T-cell (primary cell): ENCODE measurements around the gene BSCL2. TPM values are rescaled to one million over a fixed set of nuclear protein-coding genes. Genes with fewer than 3 reads are reported as not detected.

ENCODE experiments used
- ATAC-seq, 4 experiments: fragments of 200-7000 bp in 3 of 4; fragments of 150-1000 bp in 1 of 4; cut with Tn5 transposase; replicated peaks in 1 of 4; 1 replicate in 3 of 4; 2 replicates in 1 of 4; pipeline ENCODE4 v1.10.0; 2021; ENCODE audit warnings: moderate library complexity in 3 of 4, mild to moderate bottlenecking in 2 of 4, moderate number of reproducible peaks in 1 of 4
- CTCF ChIA-PET, 2 donors: fragments of 300-600 bp; sonication (Branson Sonifier 250); formaldehyde crosslinking; loops; one replicate each; lab custom pipeline; 2022; ENCODE audit warnings: antibody characterized with exemption in 2 of 2; lab: Charles Lee
- POLR2A ChIA-PET, 2 donors: fragments of 300-600 bp; sonication (Branson Sonifier 250); formaldehyde crosslinking; loops; one replicate each; lab custom pipeline; 2022; ENCODE audit warnings: antibody characterized with exemption in 2 of 2; lab: Charles Lee
- DNase-seq, 35 experiments: peaks; one replicate each; pipeline versions ENCODE4 v3.0.0 to v3.0.0-alpha.2; 2013 to 2023
- H3K27ac ChIP-seq: one replicate; pipeline ENCODE4 v1.5.1; 2013; ENCODE audit warnings: low read length
- H3K27me3 ChIP-seq, 2 experiments: replicated peaks in 1 of 2; 1 replicate in 1 of 2; 2 replicates in 1 of 2; pipeline versions ENCODE4 v1.6.1 to v1.7.0; 2013; ENCODE audit warnings: low read length in 1 of 2, mixed read lengths in 1 of 2; ENCODE audit not compliant: control insufficient read depth in 2 of 2, insufficient read depth in 2 of 2; ENCODE audit errors: extremely low read depth in 1 of 2
- H3K36me3 ChIP-seq, 2 donors: 1 replicate in 1 of 2; 2 replicates in 1 of 2; pipeline versions ENCODE4 v1.6.1 to v1.7.0; 2013; ENCODE audit warnings: low read length in 1 of 2; ENCODE audit not compliant: control insufficient read depth in 2 of 2, insufficient read depth in 1 of 2; ENCODE audit errors: extremely low read depth in 1 of 2
- H3K4me1 ChIP-seq, 2 experiments: 1 replicate in 1 of 2; 2 replicates in 1 of 2; pipeline versions ENCODE4 v1.6.1 to v1.7.0; 2013; ENCODE audit warnings: low read length in 2 of 2, mixed read lengths in 1 of 2; ENCODE audit not compliant: insufficient read depth in 2 of 2, control insufficient read depth in 1 of 2; ENCODE audit errors: extremely low read depth in 1 of 2
- H3K4me3 ChIP-seq, 2 donors: 1 replicate in 1 of 2; 2 replicates in 1 of 2; pipeline versions ENCODE4 v1.5.1 to v1.7.0; 2013; ENCODE audit warnings: mild to moderate bottlenecking in 2 of 2, low read length in 1 of 2, moderate library complexity in 1 of 2; ENCODE audit not compliant: control insufficient read depth in 1 of 2; ENCODE audit errors: extremely low read depth in 1 of 2
- H3K9me3 ChIP-seq: 2 replicates; pipeline ENCODE4 v1.7.0; 2013
- H3K27ac Mint-ChIP-seq, 2 donors: one replicate each; pipeline ENCODE4 v1.8.0; 2020 to 2021; ENCODE audit warnings: mild to moderate bottlenecking in 2 of 2, mixed read lengths in 2 of 2
- H3K27me3 Mint-ChIP-seq, 2 donors: one replicate each; pipeline ENCODE4 v1.8.0; 2021 to 2022; ENCODE audit warnings: mixed read lengths in 2 of 2
- H3K36me3 Mint-ChIP-seq: one replicate; pipeline ENCODE4 v1.8.0; 2021; ENCODE audit warnings: mixed read lengths
- H3K4me1 Mint-ChIP-seq, 3 donors: one replicate each; pipeline ENCODE4 v1.8.0; 2020 to 2022; ENCODE audit warnings: mixed read lengths in 3 of 3, mild to moderate bottlenecking in 1 of 3
- H3K4me3 Mint-ChIP-seq, 3 donors: one replicate each; pipeline ENCODE4 v1.8.0; 2020 to 2022; ENCODE audit warnings: mild to moderate bottlenecking in 3 of 3, mixed read lengths in 3 of 3, moderate library complexity in 3 of 3
- H3K9me3 Mint-ChIP-seq, 3 donors: one replicate each; pipeline ENCODE4 v1.8.0; 2020 to 2022; ENCODE audit warnings: mixed read lengths in 3 of 3
- WGBS: methylation state at CpG from one replicate; pipeline ENCODE4 v1.1.5; 2013; ENCODE audit warnings: missing lambda C conversion rate; ENCODE audit not compliant: insufficient coverage; 5-methylcytosine and 5-hydroxymethylcytosine counted together
- total RNA-seq, 35 experiments: library from RNA in 6 of 35; stranded (reverse) in 6 of 35; fragments of 120-200 nt in 1 of 35; gene quantifications; one replicate each; pipeline versions ENCODE4 v1.2.1 to v1.2.4 and lab custom pipeline; 2013 to 2026

The BSCL2 gene
- total RNA-seq, 5 donors from 2014 or later (not counting 1 experiment from before 2014, with no cell fraction given), result 21.9 to 43.7 (median 37.3) TPM

DNA sequence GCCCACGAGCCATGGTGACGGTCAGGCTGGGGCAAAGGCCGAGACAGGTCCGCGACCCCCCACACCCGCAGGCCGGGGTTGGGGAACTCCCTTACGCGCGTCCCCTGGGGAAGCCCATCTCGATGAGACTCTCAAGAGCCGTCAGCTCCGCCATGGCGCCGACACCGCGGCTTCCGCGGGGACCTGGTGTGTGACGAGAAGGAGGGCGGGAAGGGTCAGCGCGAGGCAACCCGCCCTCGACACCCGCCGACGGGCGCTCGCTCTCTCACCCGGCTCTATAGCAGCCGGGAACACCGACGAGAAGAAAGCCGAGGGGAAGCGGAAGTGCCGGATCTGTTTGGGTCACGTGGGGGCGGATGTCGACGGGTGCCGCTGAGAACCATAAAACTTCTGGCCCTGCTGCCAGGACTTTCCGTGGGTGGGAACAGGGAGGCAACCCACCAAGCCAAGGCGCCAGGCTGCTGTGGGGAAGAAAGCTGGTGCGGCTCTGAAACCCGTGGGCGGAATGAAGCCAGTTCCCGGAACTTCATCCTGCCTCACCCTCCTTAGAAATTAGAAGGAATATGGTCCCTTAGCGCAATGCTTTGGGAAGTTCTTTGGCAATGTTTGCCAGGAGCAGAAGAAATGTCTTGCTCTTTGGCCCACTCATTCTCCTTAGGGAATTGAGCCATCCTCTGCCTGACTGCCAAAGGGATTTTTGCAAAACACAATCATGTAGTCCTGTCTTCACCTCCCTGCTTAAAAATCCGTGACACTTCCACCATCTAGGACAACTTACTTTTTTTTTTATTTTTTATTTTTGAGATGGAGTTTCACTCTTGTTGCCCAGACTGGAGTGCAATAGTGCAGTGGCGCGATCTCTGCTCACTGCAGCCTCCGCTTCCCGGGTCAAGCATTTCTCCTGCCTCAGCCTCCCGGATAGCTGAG, 28.2 kb downstream of the BSCL2 start, which contains the start of gene UBXN1:
Gene UBXN1, minus strand, starts transcription at position 304 of the 927 bp plus-strand sequence. Its CDS starts 150 bp downstream, at position 154.
- Mint-ChIP-seq H3K4me3 (peak within 1 kb of the TSS; percentile 86 to 89 (median 87)), H3K4me1 (peaks cover 40 to 42% (median 41%) of the 10 kb centered on the region in 3 donors), H3K27ac (peak within 1 kb of the TSS; percentile 95), H3K27me3 (no peaks in the 10 kb centered on the region), H3K36me3 (peaks cover 23% of the 10 kb centered on the region), H3K9me3 (no peaks in the 10 kb centered on the region)
- POLR2A ChIA-PET, result interaction anchor here (0.5 to 1.3 kb wide), 7 partner anchors 14 to 105 kb away, joined by 3 to 8 read pairs (median 4); partner anchors contain the start of genes C11orf98 (in 1 of the 2), CSKMT (in 1 of the 2) and EEF1G (in 1 of the 2)
- peak; percentile 80 to 88 (median 87) for ATAC-seq
- Histone ChIP-seq H3K4me3 (peak within 1 kb of the TSS; percentile 94 to 95), H3K27me3 (no peaks in the 10 kb centered on the region), H3K27ac (peak within 1 kb of the TSS; percentile 91), H3K9me3 (no peaks in the 10 kb centered on the region), H3K4me1 (peaks cover 12 to 25% of the 10 kb centered on the region in 2 experiments), H3K36me3 (peaks cover 0 to 18% of the 10 kb centered on the region in 2 donors)
- under 1% methylated on average over 34 of the region's 55 CpGs for WGBS
- CTCF ChIA-PET, result interaction anchor here (0.6 to 0.7 kb wide), 3 partner anchors 13 to 16 kb away, joined by 3 read pairs; no protein-coding TSS in a partner anchor
- DNase-seq, result peak; percentile 62 to 89 (median 78)

DNA sequence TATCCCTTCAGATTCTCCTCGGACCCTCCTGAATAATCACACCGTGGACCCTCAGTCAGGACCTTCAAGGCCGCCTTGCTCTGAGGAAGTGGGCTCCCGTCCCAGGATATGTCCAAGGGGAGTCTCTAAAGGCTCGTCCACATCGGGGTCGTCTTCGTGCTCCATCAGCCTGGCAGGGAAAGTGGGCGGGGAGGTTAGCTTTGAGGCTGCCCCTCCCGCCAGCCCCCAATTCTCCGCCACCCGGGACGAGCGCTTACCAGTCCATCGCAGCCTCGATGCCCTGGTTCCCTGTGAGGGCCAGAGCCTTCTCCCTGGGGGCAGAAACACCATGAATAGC, 28.8 kb downstream of the BSCL2 start:
- Histone ChIP-seq H3K27me3 (no peaks in the 10 kb centered on the region), H3K9me3 (no peaks in the 10 kb centered on the region), H3K27ac (peak overlapping the region; percentile 91), H3K4me1 (peaks cover 12 to 25% of the 10 kb centered on the region in 2 experiments), H3K36me3 (peaks cover 0 to 20% of the 10 kb centered on the region in 2 donors), H3K4me3 (peak overlapping the region; percentile 94 to 95)
- H3K4me3 Mint-ChIP-seq, result peak overlapping the region; percentile 86 to 89 (median 87)
- 9% methylated on average over 4 of the region's 16 CpGs for WGBS
- H3K27me3 Mint-ChIP-seq, result no peaks in the 10 kb centered on the region
- peaks cover 23% of the 10 kb centered on the region for H3K36me3 Mint-ChIP-seq
- no peaks in the 10 kb centered on the region for H3K9me3 Mint-ChIP-seq
- ATAC-seq, result peak in 1 of 4 experiments; percentile 8
- peak overlapping the region; percentile 95 for H3K27ac Mint-ChIP-seq
- DNase-seq, result no peak
- CTCF ChIA-PET, result no interaction called here
- POLR2A ChIA-PET, result interaction anchor here in 1 of 2 donors (1.3 kb wide), 1 partner anchor 14 kb away, joined by 4 read pairs; the partner anchor contains the start of genes C11orf98 and CSKMT
- H3K4me1 Mint-ChIP-seq, result peaks cover 42 to 45% (median 43%) of the 10 kb centered on the region in 3 donors

DNA sequence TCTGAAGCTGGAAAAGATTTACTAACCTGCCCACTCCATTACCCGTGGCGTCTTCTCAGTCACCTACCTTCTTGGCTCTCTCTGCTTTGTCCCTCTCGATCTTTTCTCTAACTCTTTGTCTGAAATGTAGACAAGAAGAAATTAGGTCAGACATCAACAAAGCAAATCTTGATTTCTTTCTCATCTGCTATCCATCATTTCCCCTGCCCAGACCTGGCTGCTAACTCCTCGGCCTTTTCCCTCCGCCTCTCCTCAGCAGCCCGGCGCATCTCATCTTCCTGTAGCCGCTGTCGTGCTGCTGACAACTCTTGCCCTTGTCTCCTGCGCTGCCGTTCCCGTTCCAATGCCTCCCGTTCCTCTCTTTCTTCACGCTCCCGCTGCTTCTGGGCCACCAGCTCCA, 29.5 kb downstream of the BSCL2 start:
- H3K4me1 Mint-ChIP-seq, result peaks cover 49 to 51% (median 50%) of the 10 kb centered on the region in 3 donors
- ChIA-PET POLR2A (interaction anchor here (0.7 to 2.4 kb wide), 2 partner anchors 12 to 13 kb away, joined by 3 to 17 read pairs; partner anchors contain the start of genes C11orf98 (in 2 of the 2) and CSKMT (in 2 of the 2)), CTCF (no interaction called here)
- ATAC-seq, result no peak
- H3K36me3 Mint-ChIP-seq, result peaks cover 23% of the 10 kb centered on the region
- peak overlapping the region; percentile 91 for H3K27ac ChIP-seq
- H3K27me3 ChIP-seq, result no peaks in the 10 kb centered on the region
- H3K9me3 Mint-ChIP-seq, result no peaks in the 10 kb centered on the region
- WGBS, result 97% methylated on average over 8 of the region's 15 CpGs
- peaks cover 12 to 30% of the 10 kb centered on the region in 2 experiments for H3K4me1 ChIP-seq
- no peaks in the 10 kb centered on the region for H3K27me3 Mint-ChIP-seq
- no peak for DNase-seq
- H3K9me3 ChIP-seq, result no peaks in the 10 kb centered on the region
- H3K27ac Mint-ChIP-seq, result peak overlapping the region; percentile 77 to 95
- H3K36me3 ChIP-seq, result peaks cover 0 to 26% of the 10 kb centered on the region in 2 donors
- peak overlapping the region in 1 of 2 donors; percentile 94 for H3K4me3 ChIP-seq
- peak overlapping the region; percentile 86 to 89 (median 87) for H3K4me3 Mint-ChIP-seq

DNA sequence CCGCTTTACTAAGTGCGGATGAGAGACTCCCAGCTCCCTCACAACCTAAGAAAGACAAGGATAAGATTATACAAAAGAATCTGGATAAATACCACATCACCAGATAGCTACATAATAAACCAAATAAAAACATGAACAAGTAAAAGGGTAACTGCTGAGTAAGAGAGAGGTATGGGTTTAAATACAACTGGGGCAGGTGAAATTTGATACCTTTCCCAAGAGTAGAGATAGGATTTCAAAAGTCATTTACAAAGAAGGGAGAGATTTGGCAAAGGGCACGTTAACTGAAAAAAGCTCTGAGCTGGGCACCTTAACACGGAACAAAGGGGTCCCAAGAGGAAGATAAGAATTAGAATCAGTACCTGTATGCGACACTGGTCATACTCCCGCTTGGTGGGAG, 30.1 kb downstream of the BSCL2 start:
- no peak overlapping the region for H3K27ac ChIP-seq
- no peak for ATAC-seq
- no peak for DNase-seq
- ChIA-PET CTCF (interaction anchor here in 1 of 2 donors (0.6 to 1.3 kb wide), 3 partner anchors 56 to 646 kb away, joined by 3 to 4 read pairs (median 4); no protein-coding TSS in a partner anchor), POLR2A (interaction anchor here (0.5 to 2.4 kb wide), 5 partner anchors 11 to 74 kb away, joined by 3 to 17 read pairs (median 3); partner anchors contain the start of genes C11orf98 (in 2 of the 2) and CSKMT (in 2 of the 2))
- H3K36me3 ChIP-seq, result peaks cover 0 to 26% of the 10 kb centered on the region in 2 donors
- Mint-ChIP-seq H3K36me3 (peaks cover 23% of the 10 kb centered on the region), H3K27me3 (no peaks in the 10 kb centered on the region), H3K4me1 (peaks cover 54 to 56% (median 55%) of the 10 kb centered on the region in 3 donors), H3K27ac (peak overlapping the region; percentile 59 to 77), H3K4me3 (peak overlapping the region; percentile 86 to 89 (median 87)), H3K9me3 (no peaks in the 10 kb centered on the region)
- peaks cover 12 to 35% of the 10 kb centered on the region in 2 experiments for H3K4me1 ChIP-seq
- no peaks in the 10 kb centered on the region for H3K27me3 ChIP-seq
- H3K9me3 ChIP-seq, result no peaks in the 10 kb centered on the region
- H3K4me3 ChIP-seq, result no peak overlapping the region
- WGBS, result 93% methylated on average over 4 of the region's 6 CpGs

DNA sequence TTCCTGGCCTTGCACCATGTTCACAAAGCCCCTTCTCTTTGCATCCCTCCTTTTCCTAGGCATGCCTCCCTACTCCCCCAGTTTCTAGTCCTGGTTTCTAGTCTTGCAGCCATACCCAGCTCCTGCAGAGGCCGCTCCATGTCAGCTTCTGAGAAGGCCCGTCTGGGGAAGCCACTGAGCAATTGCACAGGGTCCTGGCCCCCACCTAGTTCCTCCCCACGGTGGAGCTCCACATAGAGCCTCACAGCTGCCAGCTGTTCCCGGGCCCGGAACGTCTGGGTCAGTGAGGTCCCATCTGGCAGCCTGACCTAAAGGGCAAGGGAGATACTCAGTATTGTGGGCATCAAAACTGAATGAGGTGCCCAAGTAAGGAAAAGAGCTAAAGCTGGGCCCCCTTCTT, 30.5 kb downstream of the BSCL2 start:
- Histone ChIP-seq H3K9me3 (no peaks in the 10 kb centered on the region), H3K4me1 (peaks cover 12 to 40% of the 10 kb centered on the region in 2 experiments), H3K36me3 (peaks cover 0 to 26% of the 10 kb centered on the region in 2 donors), H3K4me3 (no peak overlapping the region), H3K27ac (no peak overlapping the region), H3K27me3 (no peaks in the 10 kb centered on the region)
- DNase-seq (no peak), ATAC-seq (no peak)
- Mint-ChIP-seq H3K36me3 (peaks cover 23% of the 10 kb centered on the region), H3K4me1 (peaks cover 56 to 59% (median 58%) of the 10 kb centered on the region in 3 donors), H3K27me3 (no peaks in the 10 kb centered on the region), H3K4me3 (peak overlapping the region; percentile 86 to 89 (median 87)), H3K9me3 (no peaks in the 10 kb centered on the region), H3K27ac (peak overlapping the region in 1 of 2 donors; percentile 77)
- 76% methylated on average over 6 of the region's 6 CpGs for WGBS
- CTCF ChIA-PET, result interaction anchor here (0.6 to 1.3 kb wide), 3 partner anchors 18 to 646 kb away, joined by 3 to 4 read pairs (median 4); no protein-coding TSS in a partner anchor
- POLR2A ChIA-PET, result interaction anchor here (0.5 to 2.4 kb wide), 5 partner anchors 11 to 74 kb away, joined by 3 to 17 read pairs (median 3); partner anchors contain the start of genes C11orf98 (in 2 of the 2) and CSKMT (in 2 of the 2)
